ENCODE data around the gene TBC1D32. TPM values are rescaled to one million over a fixed set of nuclear protein-coding genes. Genes with fewer than 3 reads are reported as not detected.
"Not testable (repeated sequence)": the region's sequence is repeated elsewhere in the genome, so short reads cannot be mapped to it uniquely, and the experiment has no call there.

The TBC1D32 gene
- total and polyA plus RNA-seq, 4 donors = 0.51 to 2.8 (median 1.7) TPM

- no peak overlapping the region for H3K27ac ChIP-seq (ENCODE audit: low read depth in 1 of 2, low read length in 2 of 2)
- WGBS = 32% methylated on average over 3 of the region's 3 CpGs
- no peak overlapping the region for H3K9ac ChIP-seq (ENCODE audit: low read depth in 1 of 2, low read length in 2 of 2)
- H3K4me3 ChIP-seq (ENCODE audit: low read depth in 1 of 3, low read length in 3 of 3) = no peak overlapping the region
- no peaks in the 10 kb centered on the region for H3K36me3 ChIP-seq (ENCODE audit: control insufficient read depth in 4 of 4, insufficient read depth in 3 of 4, low read depth in 1 of 4, low read length in 3 of 4)
- H3K4me1 ChIP-seq (ENCODE audit: control insufficient read depth in 4 of 4, insufficient read depth in 4 of 4, low read length in 3 of 4) = no peaks in the 10 kb centered on the region
- H3K9me3 ChIP-seq (ENCODE audit: control insufficient read depth in 4 of 4, low read length in 3 of 4) = peaks cover 0 to 3% (median 0%) of the 10 kb centered on the region in 4 donors
- H3K27me3 ChIP-seq (ENCODE audit: control insufficient read depth in 4 of 4, insufficient read depth in 4 of 4, low read length in 3 of 4) = no peaks in the 10 kb centered on the region
- DNase-seq (ENCODE audit: low spot score) = no peak
- peak; percentile 37 to 42 for TF ChIP-seq RAD21 (IDR thresholded peaks at IDR 0.05)
- no peak for TF ChIP-seq GABPA (IDR thresholded peaks at IDR 0.05 in 1 of 2, conservative IDR thresholded peaks at IDR 0.05 in 1 of 2)
- TF ChIP-seq TAF1 (conservative IDR thresholded peaks at IDR 0.05) = no peak
Measured at GRCh38 chr6:121222656-121223055, 111.6 kb downstream of the TBC1D32 start.

DNA sequence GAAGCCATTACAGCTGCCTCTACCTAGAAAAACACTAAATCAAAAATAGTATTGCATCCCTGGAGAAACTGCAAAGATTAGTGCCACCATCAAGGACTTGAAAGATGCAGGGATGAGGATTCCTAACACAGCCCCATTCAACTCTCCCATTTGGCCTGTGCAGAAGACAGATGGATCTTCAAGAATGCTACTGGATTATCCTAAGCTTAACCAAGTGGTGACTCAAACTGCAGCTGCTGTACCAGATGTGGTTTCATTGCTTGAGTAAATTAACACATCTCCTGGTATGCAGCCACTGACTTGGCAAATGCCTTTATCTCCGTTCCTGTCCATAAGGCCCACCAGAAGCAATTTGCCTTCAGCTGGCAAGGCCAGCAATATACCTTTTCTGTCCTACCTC is 117.4 kb downstream of the TBC1D32 start:
- no peak for DNase-seq (ENCODE audit: low spot score)
- Histone ChIP-seq H3K36me3 (ENCODE audit: control insufficient read depth in 4 of 4, insufficient read depth in 3 of 4, low read depth in 1 of 4, low read length in 3 of 4) (peaks cover 0 to 5% (median 2%) of the 10 kb centered on the region in 4 donors), H3K4me3 (ENCODE audit: low read depth in 1 of 3, low read length in 3 of 3) (no peak overlapping the region), H3K9me3 (ENCODE audit: control insufficient read depth in 4 of 4, low read length in 3 of 4) (peaks cover 6 to 14% (median 10%) of the 10 kb centered on the region in 4 donors), H3K9ac (ENCODE audit: low read depth in 1 of 2, low read length in 2 of 2) (no peak overlapping the region), H3K27me3 (ENCODE audit: control insufficient read depth in 4 of 4, insufficient read depth in 4 of 4, low read length in 3 of 4) (no peaks in the 10 kb centered on the region), H3K27ac (ENCODE audit: low read depth in 1 of 2, low read length in 2 of 2) (no peak overlapping the region), H3K4me1 (ENCODE audit: control insufficient read depth in 4 of 4, insufficient read depth in 4 of 4, low read length in 3 of 4) (no peaks in the 10 kb centered on the region)
- 92% methylated on average over 1 of the region's 1 CpG for WGBS
- no peak for TF ChIP-seq RAD21 (IDR thresholded peaks at IDR 0.05)
- TF ChIP-seq, protein P1, sequence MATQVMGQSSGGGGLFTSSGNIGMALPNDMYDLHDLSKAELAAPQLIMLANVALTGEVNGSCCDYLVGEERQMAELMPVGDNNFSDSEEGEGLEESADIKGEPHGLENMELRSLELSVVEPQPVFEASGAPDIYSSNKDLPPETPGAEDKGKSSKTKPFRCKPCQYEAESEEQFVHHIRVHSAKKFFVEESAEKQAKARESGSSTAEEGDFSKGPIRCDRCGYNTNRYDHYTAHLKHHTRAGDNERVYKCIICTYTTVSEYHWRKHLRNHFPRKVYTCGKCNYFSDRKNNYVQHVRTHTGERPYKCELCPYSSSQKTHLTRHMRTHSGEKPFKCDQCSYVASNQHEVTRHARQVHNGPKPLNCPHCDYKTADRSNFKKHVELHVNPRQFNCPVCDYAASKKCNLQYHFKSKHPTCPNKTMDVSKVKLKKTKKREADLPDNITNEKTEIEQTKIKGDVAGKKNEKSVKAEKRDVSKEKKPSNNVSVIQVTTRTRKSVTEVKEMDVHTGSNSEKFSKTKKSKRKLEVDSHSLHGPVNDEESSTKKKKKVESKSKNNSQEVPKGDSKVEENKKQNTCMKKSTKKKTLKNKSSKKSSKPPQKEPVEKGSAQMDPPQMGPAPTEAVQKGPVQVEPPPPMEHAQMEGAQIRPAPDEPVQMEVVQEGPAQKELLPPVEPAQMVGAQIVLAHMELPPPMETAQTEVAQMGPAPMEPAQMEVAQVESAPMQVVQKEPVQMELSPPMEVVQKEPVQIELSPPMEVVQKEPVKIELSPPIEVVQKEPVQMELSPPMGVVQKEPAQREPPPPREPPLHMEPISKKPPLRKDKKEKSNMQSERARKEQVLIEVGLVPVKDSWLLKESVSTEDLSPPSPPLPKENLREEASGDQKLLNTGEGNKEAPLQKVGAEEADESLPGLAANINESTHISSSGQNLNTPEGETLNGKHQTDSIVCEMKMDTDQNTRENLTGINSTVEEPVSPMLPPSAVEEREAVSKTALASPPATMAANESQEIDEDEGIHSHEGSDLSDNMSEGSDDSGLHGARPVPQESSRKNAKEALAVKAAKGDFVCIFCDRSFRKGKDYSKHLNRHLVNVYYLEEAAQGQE (IDR thresholded peaks at IDR 0.05) = no peak
- no peak for TF ChIP-seq TAF1 (conservative IDR thresholded peaks at IDR 0.05)
- TF ChIP-seq JUND (IDR thresholded peaks at IDR 0.05) = no peak
- no peak for TF ChIP-seq GABPA (IDR thresholded peaks at IDR 0.05 in 1 of 2, conservative IDR thresholded peaks at IDR 0.05 in 1 of 2)
- TF ChIP-seq YY1 (IDR thresholded peaks at IDR 0.05) = no peak
- no peak for TF ChIP-seq NR2F2 (IDR thresholded peaks at IDR 0.05)
- no peak for TF ChIP-seq SP1 (IDR thresholded peaks at IDR 0.05)

- H3K9me3 ChIP-seq (ENCODE audit: control insufficient read depth in 4 of 4, low read length in 3 of 4) = peaks cover 6 to 11% (median 10%) of the 10 kb centered on the region in 4 donors
- H3K27ac ChIP-seq (ENCODE audit: low read depth in 1 of 2, low read length in 2 of 2); H3K36me3 ChIP-seq (ENCODE audit: control insufficient read depth in 4 of 4, insufficient read depth in 3 of 4, low read depth in 1 of 4, low read length in 3 of 4); DNase-seq (ENCODE audit: low spot score); H3K9ac ChIP-seq (ENCODE audit: low read depth in 1 of 2, low read length in 2 of 2); H3K27me3 ChIP-seq (ENCODE audit: control insufficient read depth in 4 of 4, insufficient read depth in 4 of 4, low read length in 3 of 4); H3K4me3 ChIP-seq (ENCODE audit: low read depth in 1 of 3, low read length in 3 of 3); H3K4me1 ChIP-seq (ENCODE audit: control insufficient read depth in 4 of 4, insufficient read depth in 4 of 4, low read length in 3 of 4): not testable (repeated sequence)
- WGBS = 93% methylated on average over 2 of the region's 2 CpGs
Measured at GRCh38 chr6:121213341-121213740, 120.9 kb downstream of the TBC1D32 start.

- Histone ChIP-seq H3K27ac (ENCODE audit: low read depth in 1 of 2, low read length in 2 of 2) (no peak overlapping the region), H3K36me3 (ENCODE audit: control insufficient read depth in 4 of 4, insufficient read depth in 3 of 4, low read depth in 1 of 4, low read length in 3 of 4) (peaks cover 0 to 5% (median 2%) of the 10 kb centered on the region in 4 donors), H3K4me3 (ENCODE audit: low read depth in 1 of 3, low read length in 3 of 3) (no peak overlapping the region), H3K4me1 (ENCODE audit: control insufficient read depth in 4 of 4, insufficient read depth in 4 of 4, low read length in 3 of 4) (no peaks in the 10 kb centered on the region), H3K27me3 (ENCODE audit: control insufficient read depth in 4 of 4, insufficient read depth in 4 of 4, low read length in 3 of 4) (no peaks in the 10 kb centered on the region), H3K9ac (ENCODE audit: low read depth in 1 of 2, low read length in 2 of 2) (no peak overlapping the region), H3K9me3 (ENCODE audit: control insufficient read depth in 4 of 4, low read length in 3 of 4) (peaks cover 6 to 11% (median 10%) of the 10 kb centered on the region in 4 donors)
- DNase-seq (ENCODE audit: low spot score) = no peak
- WGBS = 96% methylated on average over 5 of the region's 5 CpGs
- no peak for TF ChIP-seq MAX (IDR thresholded peaks at IDR 0.05)
- TF ChIP-seq YY1 (IDR thresholded peaks at IDR 0.05) = no peak
- TF ChIP-seq RXRA (IDR thresholded peaks at IDR 0.05) = no peak
- no peak for TF ChIP-seq GABPA (IDR thresholded peaks at IDR 0.05 in 1 of 2, conservative IDR thresholded peaks at IDR 0.05 in 1 of 2)
- no peak for TF ChIP-seq FOXA2 (IDR thresholded peaks at IDR 0.05)
- TF ChIP-seq, protein P1 (IDR thresholded peaks at IDR 0.05) = no peak
- TF ChIP-seq, protein P2, sequence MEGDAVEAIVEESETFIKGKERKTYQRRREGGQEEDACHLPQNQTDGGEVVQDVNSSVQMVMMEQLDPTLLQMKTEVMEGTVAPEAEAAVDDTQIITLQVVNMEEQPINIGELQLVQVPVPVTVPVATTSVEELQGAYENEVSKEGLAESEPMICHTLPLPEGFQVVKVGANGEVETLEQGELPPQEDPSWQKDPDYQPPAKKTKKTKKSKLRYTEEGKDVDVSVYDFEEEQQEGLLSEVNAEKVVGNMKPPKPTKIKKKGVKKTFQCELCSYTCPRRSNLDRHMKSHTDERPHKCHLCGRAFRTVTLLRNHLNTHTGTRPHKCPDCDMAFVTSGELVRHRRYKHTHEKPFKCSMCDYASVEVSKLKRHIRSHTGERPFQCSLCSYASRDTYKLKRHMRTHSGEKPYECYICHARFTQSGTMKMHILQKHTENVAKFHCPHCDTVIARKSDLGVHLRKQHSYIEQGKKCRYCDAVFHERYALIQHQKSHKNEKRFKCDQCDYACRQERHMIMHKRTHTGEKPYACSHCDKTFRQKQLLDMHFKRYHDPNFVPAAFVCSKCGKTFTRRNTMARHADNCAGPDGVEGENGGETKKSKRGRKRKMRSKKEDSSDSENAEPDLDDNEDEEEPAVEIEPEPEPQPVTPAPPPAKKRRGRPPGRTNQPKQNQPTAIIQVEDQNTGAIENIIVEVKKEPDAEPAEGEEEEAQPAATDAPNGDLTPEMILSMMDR (IDR thresholded peaks at IDR 0.05; ENCODE audit: low read depth, low read length, missing input control) = no peak
- TF ChIP-seq JUND (IDR thresholded peaks at IDR 0.05) = no peak
Measured at GRCh38 chr6:121210943-121211342, 123.3 kb downstream of the TBC1D32 start.
